Measurements from ENCODE around the gene EGFR.

The EGFR gene

DNA sequence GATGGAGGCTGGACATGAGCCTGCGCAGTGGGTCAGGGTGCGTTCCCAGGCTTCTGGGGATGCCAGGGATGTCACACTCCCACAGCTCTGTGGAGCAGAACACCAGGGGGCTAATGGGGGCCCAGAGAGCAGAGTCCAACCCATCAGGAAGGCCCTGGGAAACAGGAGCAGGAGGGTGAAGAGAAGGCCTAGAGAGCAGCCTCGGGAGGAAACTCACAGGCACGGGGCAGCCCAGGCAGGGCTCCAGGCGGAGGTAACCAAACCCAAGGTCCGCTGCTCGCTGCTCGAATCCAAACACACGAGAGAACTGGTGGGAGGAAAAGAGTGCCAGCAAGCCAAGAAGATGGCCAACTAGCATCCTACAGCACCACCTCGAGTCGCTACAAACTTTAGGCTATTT, 215.6 kb downstream of the EGFR start:
- FAIRE-seq: no peak

DNA sequence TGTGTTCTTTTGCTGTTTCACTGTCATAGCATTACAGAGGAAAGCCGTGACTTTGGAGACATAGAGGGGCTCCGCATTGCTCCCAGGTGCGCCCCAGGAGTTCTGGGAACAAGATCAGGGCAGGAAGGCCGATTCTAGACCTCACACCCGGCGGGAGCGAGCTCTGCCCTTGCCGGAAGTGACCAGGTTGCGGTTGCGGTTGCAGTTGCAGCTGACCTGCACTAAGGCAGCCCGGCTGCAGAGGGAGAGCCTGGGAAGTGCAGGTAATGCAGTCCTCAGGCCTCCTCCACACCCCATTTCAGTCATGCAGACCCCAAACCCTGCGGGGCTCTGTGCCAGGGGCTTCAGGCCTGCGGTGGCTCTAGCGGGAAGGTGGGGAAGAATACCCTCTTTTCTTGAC, 216.3 kb downstream of the EGFR start:
- FAIRE-seq: no peak

DNA sequence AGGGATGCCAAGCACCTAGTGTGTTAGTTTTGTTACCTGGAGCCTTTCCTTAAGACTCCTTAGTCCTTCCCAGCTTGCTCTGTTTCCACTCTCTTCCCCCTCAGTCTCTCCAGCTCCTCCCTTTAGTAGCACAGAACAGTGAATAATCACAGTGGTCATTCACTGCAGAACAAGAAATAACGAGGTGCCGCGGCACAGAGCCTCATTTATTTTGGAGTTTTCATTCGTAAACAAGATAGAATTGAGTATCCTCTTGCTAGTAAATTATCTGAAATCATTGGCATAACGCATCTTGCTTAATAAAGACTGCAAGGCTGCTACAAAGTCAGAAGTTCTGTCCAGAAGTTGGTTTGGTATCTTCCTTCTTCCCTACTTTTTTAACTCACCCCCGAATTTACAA, 217.0 kb downstream of the EGFR start:
- FAIRE-seq: no peak

DNA sequence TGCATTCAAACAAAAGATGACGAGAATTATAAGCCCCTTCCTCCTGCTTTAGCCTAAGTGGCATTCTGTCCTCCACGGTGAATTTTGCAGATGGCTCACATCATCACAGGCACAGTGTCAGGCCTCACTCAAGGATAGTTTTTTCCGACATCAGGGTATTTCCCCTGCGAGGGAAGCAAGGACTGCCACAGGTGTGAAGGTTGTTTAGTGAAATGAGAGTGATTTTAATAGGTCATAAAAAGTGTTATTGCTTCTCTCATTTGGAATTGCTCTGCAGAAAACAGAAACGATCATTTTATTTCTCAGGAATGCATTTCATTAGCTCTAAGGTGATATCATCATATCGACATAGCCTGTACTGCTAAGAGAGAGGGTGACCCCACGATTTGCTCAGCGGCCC, 217.7 kb downstream of the EGFR start:
- no peak for FAIRE-seq

DNA sequence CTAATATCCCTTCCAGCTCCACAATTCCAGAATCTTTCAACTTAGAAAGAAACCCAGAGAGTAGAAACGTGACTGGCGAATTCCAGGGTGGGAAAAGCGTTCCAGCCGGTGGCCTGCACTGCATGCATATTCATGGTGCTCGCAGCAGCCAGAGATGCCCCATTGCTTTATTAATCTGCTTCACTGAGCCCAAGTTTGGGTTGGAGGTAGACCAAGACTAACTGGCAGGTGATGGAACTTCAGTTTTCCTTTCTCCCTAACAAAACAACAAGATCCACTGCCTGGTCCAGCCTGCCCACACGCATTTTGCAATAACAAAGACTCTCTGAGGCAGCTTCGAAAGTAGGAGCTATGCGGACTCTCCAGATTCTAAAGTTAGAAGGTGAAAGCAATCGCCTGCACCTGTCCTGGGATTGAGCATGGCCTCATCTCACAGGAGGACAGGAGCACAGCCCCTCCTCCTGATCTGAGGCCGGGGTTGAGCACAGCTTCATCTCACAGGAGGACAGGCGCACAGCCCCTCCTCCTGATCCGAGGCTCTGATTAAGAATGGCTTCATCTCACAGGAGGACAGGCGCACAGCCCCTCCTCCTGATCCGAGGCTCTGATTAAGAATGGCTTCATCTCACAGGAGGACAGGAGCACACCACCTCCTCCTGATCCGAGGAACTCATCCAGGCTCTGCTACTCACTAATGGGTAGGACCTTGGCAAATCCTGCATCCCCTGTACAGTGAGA, 218.5 kb downstream of the EGFR start:
- no peak for FAIRE-seq

DNA sequence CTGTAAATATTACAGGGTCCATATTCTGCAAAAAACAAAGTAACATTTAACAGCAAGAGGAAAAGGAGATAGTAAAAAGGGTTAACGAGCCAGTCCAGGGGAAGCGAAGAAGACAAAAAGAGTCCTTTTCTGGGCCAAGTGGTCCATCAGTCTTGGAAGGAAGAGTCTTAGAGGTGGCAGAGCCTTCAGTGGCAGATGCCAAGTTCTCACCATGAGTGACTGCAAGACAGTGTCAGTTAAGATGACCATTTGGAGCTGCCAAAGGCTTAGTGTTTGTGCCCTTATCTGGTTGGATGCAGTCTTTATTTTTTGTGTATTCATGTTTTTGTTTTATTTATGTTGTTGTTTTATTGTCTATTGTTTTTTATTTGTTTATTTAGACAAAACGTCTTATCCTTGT, 220.6 kb downstream of the EGFR start:
- no peak for FAIRE-seq

DNA sequence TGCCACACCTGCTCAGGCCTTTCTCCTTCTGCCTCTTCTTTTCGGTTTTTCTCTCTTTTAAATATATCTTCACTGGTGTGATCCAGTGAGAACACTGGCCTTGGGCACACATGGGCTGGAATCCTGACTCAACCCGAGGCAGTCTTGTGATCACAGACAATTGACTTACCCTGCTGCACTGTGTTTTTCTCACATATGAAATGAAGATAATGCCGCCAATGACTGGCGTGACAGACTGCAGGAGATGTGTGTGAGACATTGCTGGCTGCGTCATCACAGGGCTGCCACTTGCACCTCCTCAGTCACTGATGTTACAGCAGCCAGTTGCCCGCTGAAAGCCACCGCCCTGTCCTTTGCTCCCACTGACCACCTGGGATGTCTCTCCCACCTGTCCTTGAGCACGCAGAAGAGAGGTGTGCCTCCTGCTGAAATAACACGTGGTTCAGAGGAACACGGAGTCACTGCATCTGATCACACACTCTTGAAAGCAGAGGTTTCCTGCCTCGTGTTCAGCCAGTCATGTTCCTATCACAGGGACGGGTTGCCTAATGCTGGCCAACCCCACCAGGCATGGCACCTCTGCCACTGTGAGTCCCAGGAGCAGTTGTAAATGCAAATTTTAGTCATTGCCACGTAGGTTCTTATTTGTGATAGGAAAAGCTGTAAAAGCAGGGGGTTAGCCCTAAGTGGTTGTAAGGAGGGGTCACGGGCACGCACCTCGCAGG, 221.8 kb downstream of the EGFR start:
- FAIRE-seq: no peak

DNA sequence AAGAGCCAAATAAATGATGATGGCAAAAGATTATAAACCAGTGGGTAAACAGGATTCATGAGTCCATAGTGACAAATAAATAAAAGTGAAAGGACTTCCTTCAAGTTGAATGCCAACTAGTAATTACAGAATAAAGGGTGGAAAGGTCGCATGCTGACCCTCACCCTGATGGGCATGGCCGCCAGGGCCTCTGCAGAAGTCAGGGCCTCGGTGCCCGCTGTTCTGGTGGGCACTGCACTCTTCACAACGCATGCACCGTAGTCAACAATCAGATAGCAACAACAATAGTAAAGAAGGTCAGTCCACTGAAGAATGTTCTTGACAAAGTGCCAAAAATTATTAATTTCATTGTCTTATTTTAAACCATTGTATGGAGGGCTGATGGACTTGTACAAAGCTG, 223.1 kb downstream of the EGFR start:
- no peak for FAIRE-seq

DNA sequence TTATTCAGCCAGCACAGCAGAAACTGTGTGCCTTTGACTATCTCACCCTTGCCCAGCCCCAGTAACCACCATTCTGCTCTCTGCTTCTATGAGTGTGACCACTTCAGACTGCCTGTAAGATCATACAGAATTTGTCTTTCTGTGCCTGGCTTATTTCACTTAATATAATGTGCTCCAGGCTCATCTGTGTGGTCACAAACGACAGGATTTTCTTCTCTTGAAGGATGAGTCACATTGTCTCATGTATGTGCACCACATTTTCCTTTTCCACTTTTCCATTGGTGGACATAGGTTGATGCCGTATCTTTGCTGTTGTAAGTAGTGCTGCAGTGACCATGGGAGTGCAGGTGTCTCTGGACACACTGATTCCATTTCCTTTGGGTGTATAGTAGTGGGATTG, 223.8 kb downstream of the EGFR start:
- no peak for FAIRE-seq

DNA sequence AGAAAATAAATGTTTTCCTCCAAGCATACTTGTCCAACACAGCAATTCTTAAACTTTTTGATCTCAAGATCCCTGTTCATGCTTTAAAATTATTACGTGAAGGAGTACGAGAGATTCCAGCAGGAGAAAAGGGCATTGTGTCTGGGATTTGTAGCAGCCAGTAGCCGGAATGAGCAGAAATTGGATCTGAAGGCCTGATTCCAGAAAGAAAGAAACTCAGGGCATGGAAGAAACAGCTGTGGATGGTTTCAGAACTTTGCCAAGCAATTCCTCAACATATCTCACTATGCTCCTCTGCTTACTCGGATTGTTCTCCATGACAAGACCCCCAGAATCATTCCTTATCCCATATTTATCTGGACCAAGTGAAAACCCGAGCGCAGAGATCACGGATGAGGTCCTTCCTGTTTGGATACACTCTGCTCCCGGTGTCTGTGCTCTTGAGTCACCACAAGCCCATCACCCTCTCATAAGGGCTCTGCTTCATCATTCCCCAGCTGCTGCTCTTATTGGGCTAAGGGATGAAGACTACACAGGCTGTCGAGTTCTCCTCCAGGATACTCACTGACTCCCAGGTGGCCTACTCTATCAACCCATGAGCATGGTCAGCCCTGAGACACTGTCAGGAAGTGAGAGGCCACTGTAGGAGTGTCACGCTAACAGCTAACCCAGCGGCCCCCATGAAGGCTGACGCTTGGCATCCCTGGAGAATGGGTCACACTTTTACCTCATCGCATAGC, 225.4 kb downstream of the EGFR start:
- FAIRE-seq: no peak

DNA sequence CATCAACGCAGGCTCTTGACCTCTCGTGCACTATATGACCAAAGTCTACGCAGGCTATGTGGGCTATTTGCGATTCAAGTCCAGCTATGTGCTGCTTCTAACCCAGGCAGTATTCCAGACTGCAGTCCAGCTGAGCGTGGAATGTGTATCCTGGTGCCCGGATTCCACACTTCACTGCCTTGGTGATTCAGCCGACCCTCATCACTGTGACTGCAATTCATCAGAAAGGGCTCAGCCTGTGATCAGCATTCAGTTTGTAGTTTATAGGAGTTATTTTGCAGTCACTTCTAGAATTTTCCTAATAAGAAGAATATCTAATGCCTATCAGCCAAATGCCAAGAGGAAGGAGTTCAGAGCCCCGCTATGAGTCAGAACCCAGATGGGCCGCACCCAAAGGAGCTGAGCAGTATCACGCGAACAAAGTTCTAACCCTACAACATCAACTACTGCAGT, 226.5 kb downstream of the EGFR start:
- no peak for FAIRE-seq

DNA sequence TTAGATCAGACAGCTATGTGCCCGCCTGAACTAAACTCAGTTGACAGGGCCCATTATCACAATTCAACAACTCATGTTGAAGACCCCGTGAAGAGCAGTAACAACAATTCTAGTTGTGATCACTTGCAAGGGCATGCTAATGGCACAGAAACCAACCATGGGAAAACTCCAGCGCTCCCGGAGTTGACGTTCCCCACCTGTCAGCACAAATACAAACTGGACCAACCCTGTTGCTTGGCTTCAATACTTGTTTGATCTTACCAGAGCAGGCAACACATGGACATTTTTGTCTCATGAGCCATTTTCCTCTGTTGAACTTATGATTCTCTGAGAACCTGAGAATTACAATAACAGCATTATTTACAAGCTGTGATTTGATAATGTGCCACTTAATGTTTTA, 227.4 kb downstream of the EGFR start:
- FAIRE-seq: no peak

DNA sequence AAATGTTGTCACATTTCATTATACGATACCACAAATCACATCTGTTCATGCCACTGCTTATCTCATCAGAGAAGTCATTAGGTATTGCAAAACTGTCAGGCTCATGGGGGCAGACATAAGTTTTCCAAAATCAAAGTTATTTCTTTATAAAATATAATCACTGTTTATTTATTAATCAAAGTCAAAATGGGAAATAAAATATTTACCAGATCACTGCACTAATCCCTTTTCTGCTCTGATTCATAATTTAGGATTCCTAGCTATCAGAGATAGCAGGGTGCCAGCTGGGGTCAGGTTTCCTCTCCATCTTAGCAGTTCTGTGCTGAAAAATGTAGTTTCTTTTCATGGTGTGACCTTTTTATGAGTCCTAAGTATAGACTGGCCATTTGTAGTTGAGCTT, 228.6 kb downstream of the EGFR start:
- FAIRE-seq: no peak

DNA sequence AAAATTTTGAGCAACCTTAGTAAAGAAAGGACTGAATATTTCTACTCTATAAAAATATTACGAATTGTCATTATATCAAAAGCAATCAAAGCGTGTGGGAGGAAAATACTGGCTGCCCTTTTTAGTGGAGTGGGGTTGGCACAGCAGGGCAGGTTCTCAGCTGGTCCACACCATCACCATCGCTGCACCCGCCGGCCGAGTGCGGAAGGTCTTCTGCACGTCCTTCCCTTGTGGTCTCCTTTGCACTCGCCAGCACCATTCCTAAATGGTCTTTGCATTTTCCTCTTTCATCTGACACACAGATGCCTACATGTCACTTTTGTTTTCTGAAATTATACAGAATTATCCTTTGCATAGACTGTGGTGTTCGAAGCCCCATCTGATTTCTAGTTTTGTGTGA, 229.7 kb downstream of the EGFR start:
- no peak for FAIRE-seq

DNA sequence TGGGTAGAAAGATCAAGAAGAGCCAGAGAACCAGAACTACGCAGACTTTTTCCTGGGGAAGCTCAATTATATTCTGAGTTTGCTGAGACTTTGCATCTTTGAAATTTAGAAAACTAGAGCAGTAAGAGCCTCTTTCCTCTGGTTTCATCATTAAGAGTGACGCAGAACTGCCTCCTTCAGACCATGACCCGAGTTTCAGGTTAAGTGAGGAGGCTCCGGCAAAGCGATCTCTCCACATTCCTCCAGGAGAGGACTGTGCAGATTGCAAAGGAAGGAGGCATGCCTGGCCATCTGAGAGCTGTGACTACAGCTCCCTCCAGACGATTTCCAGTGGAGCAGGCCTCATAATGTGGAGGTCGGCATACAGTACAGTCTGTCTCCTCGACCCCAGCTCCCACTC, 230.5 kb downstream of the EGFR start:
- no peak for FAIRE-seq

DNA sequence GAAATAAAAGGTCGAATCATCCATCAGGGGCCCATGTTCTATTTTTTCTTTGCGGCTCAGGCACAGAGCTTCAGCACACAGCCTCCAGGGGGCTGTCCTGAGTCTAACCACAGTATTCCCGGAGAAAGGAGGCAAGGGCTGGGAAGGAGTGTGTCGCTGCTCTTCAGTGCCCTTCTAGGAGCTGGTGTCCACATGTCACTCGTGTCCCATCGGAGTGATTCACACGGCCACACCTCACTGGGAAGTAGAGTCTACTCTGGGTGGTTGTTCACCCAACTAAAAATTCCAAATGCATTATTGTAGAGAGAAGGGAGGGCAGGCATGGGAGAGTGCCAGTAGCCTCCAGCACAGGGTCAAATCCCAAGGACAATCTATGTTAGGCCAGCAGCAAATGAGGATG, 231.5 kb downstream of the EGFR start:
- FAIRE-seq: peak; percentile 93

DNA sequence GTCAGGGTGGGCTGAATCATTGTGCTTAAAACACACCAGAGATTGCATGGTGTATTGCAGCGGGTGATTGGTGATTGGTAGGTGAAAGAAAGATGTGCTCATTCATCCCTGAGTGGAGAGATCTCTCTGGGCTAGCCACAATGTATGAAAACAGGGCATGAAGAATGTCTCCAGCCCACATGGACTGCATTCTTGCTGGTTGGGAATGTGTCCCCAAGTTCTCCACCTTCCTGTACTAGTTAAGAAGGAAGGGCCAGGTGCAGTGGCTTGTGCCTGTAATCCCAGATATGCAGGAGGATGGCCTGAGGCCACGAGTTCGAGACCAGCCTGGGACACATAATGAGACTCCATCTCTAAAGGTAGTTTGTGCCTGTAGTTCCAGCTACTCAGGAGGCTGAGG, 232.5 kb downstream of the EGFR start:
- FAIRE-seq: no peak

DNA sequence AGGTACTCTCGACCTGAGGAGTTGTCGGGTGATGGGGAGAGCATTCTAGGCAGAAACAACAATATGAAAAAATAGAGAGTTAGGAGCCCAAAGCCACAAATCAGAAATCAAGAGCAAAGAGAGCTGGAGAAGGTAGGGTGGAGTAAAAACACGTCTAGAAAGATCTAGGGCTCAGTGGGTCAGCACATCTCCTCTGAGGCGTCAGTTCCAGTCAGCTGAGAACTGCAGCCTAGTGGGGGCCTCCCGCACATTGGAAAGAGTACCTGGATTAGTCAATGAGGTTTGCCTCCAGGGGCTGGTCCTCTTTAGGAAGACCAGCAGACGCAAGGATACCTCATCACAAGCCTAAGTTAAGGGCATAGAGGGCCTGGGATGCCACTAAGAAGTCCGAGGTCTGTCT, 233.1 kb downstream of the EGFR start:
- FAIRE-seq: no peak

DNA sequence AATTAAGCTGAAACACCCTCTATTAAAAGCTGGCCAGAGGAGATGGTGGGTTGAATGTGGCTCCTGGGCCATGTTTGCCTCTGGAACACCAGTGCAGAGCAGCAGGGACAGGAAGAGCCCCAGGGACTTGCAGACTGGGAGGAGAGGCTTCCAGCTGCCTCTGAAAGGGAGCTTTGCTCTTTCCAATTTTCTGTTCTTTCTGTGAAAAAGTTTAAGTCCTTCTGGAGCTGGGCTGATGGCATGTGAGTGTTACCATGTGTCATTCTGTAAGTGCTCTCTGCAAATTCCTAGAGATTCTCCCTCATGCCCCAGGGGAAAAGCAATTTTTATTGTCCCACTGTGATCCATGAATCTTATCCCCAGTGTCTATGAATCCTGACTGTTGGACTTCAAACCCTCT, 233.6 kb downstream of the EGFR start:
- no peak for FAIRE-seq

DNA sequence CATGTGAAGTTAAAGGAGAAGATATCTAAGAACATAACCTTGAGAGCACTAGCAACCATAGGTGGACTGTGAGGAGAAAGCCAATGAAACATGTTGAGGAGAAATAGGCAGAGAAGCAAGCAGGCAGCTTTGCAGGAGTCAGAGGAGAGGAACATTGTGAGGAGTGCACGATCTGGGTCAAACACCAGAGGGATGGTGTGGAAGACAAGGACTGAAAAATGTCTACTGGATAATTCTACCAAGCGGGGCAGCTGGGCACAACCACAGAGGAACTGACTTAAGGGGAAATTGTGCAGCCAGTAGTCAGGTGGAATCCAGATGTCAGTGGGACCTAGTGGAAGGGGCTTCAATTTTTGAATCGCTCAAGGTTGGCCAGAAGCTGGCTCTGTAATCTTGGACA, 234.4 kb downstream of the EGFR start:
- FAIRE-seq: no peak

DNA sequence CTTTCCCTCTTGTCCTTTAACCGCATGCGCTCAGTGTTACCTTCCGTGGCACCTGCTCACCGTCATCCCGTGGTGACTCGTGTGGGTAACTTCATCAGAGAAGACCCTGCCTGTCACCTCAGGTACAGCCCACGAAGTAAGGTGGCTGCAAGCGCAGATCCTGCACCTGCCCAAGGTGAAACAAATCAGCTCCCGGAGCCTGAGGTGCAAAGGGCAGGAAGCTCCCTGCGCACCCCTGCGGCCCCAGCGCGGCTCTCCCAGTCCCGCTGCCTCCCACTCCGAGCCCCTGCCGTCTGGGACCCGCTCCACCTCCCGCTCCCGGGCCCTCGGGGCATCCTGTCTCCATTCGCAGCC, 235.4 kb downstream of the EGFR start:
- no peak for FAIRE-seq

DNA sequence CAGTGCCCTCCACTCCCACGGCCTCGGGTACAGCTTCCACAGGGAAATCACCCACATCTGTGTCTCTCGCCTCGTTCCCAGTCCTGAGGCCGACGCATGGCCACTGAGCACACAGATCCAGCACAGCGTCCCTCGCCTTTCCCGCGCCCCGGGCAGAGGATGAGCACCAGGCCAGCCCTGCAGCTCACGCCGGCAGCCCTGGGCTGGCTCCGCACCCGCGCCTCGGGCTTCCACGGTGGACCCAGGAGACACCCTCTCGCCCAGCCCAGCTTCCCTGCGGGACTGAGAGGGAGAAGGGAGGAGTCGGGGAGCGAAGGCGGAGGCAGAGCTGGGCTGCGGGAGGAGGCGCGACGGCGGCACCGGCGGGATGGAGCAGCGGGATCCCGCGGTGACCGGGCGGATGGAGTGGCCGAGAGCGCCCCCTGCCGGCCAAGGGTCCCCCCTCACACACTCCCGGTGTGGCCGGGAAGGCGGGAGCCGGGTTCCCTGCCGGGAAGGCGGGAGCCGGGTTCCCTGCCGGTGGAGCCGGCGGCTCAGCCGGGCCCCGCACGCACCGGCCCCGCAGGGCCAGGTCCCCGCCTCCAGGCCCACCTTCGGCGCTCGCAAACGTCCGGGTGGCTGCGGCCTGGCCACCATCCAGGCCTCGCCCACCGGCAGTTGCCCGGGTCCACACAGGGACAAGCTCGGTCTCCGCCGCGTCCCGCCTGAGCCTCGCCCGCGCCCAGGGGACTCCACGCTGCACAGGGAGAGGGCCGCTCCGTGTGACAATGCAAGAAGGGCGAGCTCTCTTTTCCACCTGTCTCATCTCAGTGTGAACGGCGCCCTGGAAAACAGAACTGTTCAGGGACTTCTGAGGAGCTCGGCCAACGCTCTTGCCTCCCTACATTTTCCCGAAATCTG, 236.0 kb downstream of the EGFR start:
- no peak for FAIRE-seq

All from G401.6 (cell line).